K562 (cell line): ENCODE data around the gene TAF4. TPM values are rescaled to one million over a fixed set of nuclear protein-coding genes. Genes with fewer than 3 reads are reported as not detected.

Experiments
- BRCA1 ChIP-seq, 2 experiments: fragments of 450-650 bp in 1 of 2; sonication (generic) in 1 of 2; formaldehyde crosslinking in 1 of 2; IDR thresholded peaks; 2 replicates each; pipeline versions ENCODE4 v1.5.0 to v1.6.1; 2017 to 2020; ENCODE audit warnings: mild to moderate bottlenecking in 1 of 2, missing genetic modification reagents in 1 of 2
- CHD1 ChIP-seq: fragments of 200-600 bp; sonication (generic); IDR thresholded peaks from one replicate; pipeline ENCODE4 v1.6.1; 2012; ENCODE audit warnings: mild to moderate bottlenecking, moderate library complexity, low read length, inconsistent platforms
- DIDO1 ChIP-seq: fragments of 450-650 bp; IDR thresholded peaks from 2 replicates; pipeline ENCODE4 v1.6.1; 2016; ENCODE audit warnings: low read depth, missing biosample characterization, missing genetic modification characterization
- GABPB2 ChIP-seq: fragments of 250-450 bp; sonication (Bioruptor Pico); conservative IDR thresholded peaks from 2 replicates; pipeline ENCODE4 v1.5.1; 2021; ENCODE audit warnings: mild to moderate bottlenecking
- HDAC8 ChIP-seq: fragments of 450-650 bp; IDR thresholded peaks from 2 replicates; pipeline ENCODE4 v1.6.1; 2016; ENCODE audit warnings: mild to moderate bottlenecking, missing genetic modification characterization, moderate library complexity, missing compliant biosample characterization
- MCM5 ChIP-seq: fragments of 450-650 bp; IDR thresholded peaks from 2 replicates; pipeline ENCODE4 v1.6.1; 2016; ENCODE audit warnings: low read depth
- MLX ChIP-seq, 2 experiments: fragments of 450-650 bp in 1 of 2; sonication (generic) in 1 of 2; formaldehyde crosslinking; conservative IDR thresholded peaks; 2 replicates each; pipeline versions ENCODE4 v1.4.0 to v1.8.1; 2020 to 2022; ENCODE audit warnings: mild to moderate bottlenecking in 1 of 2, missing genetic modification reagents in 1 of 2
- RFX5 ChIP-seq: IDR thresholded peaks from 2 replicates; pipeline ENCODE4 v1.6.1; 2011; ENCODE audit warnings: low read depth, mild to moderate bottlenecking, improper control_type of control experiment, low read length
- ZNF395 ChIP-seq: fragments of 200-800 bp; sonication (Bioruptor generic); IDR thresholded peaks from 2 replicates; pipeline ENCODE4 v1.6.1; 2017; ENCODE audit warnings: missing genetic modification characterization, missing compliant biosample characterization
- ZNF444 ChIP-seq: fragments of 250-450 bp; sonication (Bioruptor Pico); IDR thresholded peaks from 2 replicates; pipeline ENCODE4 v1.4.0; 2020; ENCODE audit warnings: mild to moderate bottlenecking, moderate library complexity
- polyA plus RNA-seq, 8 experiments: library from polyadenylated mRNA; depleted of rRNA in 4 of 8; stranded (reverse) in 5 of 8; unstranded in 3 of 8; fragments of >200 nt; fragmentation: Nextera tagmentation in 2 of 8; fragmentation: Illumina TruSeq in 1 of 8; extraction: Ambion mirVana in 2 of 8; extraction: Trizol in 1 of 8; gene quantifications; 2 replicates each; pipeline versions ENCODE4 v1.2.1 to v1.2.3, GENCODE V29; 2011 to 2014; ENCODE audit warnings: inconsistent platforms in 1 of 8, missing spikeins in 1 of 8
- total RNA-seq, 7 experiments: library from RNA; depleted of rRNA in 6 of 7; stranded (reverse); fragments of >200 nt in 6 of 7; fragmentation: Illumina TruSeq in 2 of 7; extraction: Trizol in 2 of 7; gene quantifications; 2 replicates each; pipeline versions ENCODE4 v1.2.1 to v1.2.3, GENCODE V29; 2011 to 2021; ENCODE audit warnings: low replicate concordance in 1 of 7
- TF ChIP-seq, protein P1 (sequence below): fragments of 250-450 bp; sonication (Bioruptor Pico); IDR thresholded peaks from 2 replicates; pipeline ENCODE4 v1.8.0; 2021; ENCODE audit warnings: mild to moderate bottlenecking, moderate library complexity

The TAF4 gene
- total and polyA plus RNA-seq, 9 of the 15 experiments (the other 6 are each of a cell fraction or from before 2014, with no cell fraction given): 0.44 to 28.3 (median 5.6) TPM

- no peak for TF ChIP-seq MLX (CRISPR knock-in tag; conservative IDR thresholded peaks at IDR 0.05)
- no peak for TF ChIP-seq MCM5
- no peak for TF ChIP-seq ZNF444
- TF ChIP-seq, protein P1, sequence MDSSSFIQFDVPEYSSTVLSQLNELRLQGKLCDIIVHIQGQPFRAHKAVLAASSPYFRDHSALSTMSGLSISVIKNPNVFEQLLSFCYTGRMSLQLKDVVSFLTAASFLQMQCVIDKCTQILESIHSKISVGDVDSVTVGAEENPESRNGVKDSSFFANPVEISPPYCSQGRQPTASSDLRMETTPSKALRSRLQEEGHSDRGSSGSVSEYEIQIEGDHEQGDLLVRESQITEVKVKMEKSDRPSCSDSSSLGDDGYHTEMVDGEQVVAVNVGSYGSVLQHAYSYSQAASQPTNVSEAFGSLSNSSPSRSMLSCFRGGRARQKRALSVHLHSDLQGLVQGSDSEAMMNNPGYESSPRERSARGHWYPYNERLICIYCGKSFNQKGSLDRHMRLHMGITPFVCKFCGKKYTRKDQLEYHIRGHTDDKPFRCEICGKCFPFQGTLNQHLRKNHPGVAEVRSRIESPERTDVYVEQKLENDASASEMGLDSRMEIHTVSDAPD: no peak
- TF ChIP-seq ZNF395 (CRISPR knock-in tag): no peak
- no peak for TF ChIP-seq HDAC8 (tag)
- no peak for TF ChIP-seq DIDO1 (tag)
- TF ChIP-seq BRCA1 (IDR thresholded peaks at IDR 0.05): no peak
- TF ChIP-seq BRCA1 (CRISPR knock-in tag; IDR thresholded peaks at IDR 0.05): no peak
- TF ChIP-seq RFX5: no peak
- no peak for TF ChIP-seq CHD1
- no peak for TF ChIP-seq GABPB2 (CRISPR knock-in tag)
Measured at GRCh38 chr20:62019881-62020492, 45.7 kb downstream of the TAF4 start (continued).
